ENCODE results near the gene MAP3K6.

DNA sequence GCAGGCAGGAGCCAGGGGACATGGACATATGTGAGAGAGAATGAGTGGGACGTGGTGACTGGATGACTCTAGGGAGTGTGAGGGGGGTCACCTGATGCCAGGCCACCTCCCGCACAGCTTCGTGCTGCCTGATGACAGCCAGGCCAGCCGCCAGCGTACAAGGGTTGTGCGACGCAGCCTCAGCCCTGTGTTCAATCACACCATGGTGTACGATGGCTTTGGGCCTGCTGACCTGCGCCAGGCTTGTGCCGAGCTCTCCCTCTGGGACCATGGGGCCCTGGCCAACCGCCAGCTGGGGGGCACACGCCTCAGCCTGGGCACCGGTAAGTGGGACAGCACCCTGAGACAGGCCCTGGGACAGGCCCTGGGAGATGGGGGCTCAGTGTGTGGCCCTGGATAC is 13.6 kb downstream of the MAP3K6 start:
- no peak for TF ChIP-seq HNRNPL (IDR thresholded peaks at IDR 0.05; ENCODE audit: low read depth, low read length)
- TF ChIP-seq ZNF138 (CRISPR knock-in tag; IDR thresholded peaks at IDR 0.05; ENCODE audit: low read depth): no peak
- TF ChIP-seq DR1 (CRISPR knock-in tag; IDR thresholded peaks at IDR 0.05): no peak
